HepG2 (cell line): ENCODE data around the gene HOXD4. TPM values are rescaled to one million over a fixed set of nuclear protein-coding genes. Genes with fewer than 3 reads are reported as not detected.

Experiments
- DDIT3 ChIP-seq: sonication (generic); formaldehyde crosslinking; IDR thresholded peaks from 2 replicates; pipeline ENCODE4 v1.4.0; 2020; ENCODE audit warnings: mild to moderate bottlenecking, missing genetic modification reagents
- DNMT1 ChIP-seq: sonication (generic); formaldehyde crosslinking; IDR thresholded peaks from 2 replicates; pipeline ENCODE4 v1.5.1; 2020; ENCODE audit warnings: mild to moderate bottlenecking, missing genetic modification reagents
- DPF2 ChIP-seq: sonication (generic); formaldehyde crosslinking; IDR thresholded peaks from 2 replicates; pipeline ENCODE4 v1.4.0; 2020; ENCODE audit warnings: mild to moderate bottlenecking, low read depth, missing genetic modification reagents, borderline replicate concordance
- EHMT2 ChIP-seq: fragments of 200-600 bp; sonication (generic); IDR thresholded peaks from 2 replicates; pipeline ENCODE4 v1.7.0; 2017; ENCODE audit warnings: antibody characterized with exemption, low read depth, low read length, borderline replicate concordance
- HDAC6 ChIP-seq: fragments of 200-600 bp; sonication (generic); IDR thresholded peaks from 2 replicates; pipeline ENCODE4 v1.7.0; 2017; ENCODE audit warnings: mild to moderate bottlenecking, antibody characterized with exemption, low read length, low read depth
- HHEX ChIP-seq: IDR thresholded peaks from 2 replicates; pipeline ENCODE4 v1.6.1; 2016; ENCODE audit warnings: control low read depth
- HOXA5 ChIP-seq: sonication (generic); formaldehyde crosslinking; IDR thresholded peaks from 2 replicates; pipeline ENCODE4 v1.4.0; 2020; ENCODE audit warnings: missing genetic modification reagents
- MAFK ChIP-seq, 2 experiments: IDR thresholded peaks in 1 of 2; conservative IDR thresholded peaks in 1 of 2; 2 replicates each; pipeline ENCODE4 v1.6.1; 2011; ENCODE audit warnings: improper control_type of control experiment in 2 of 2, low read length in 2 of 2
- MLLT10 ChIP-seq: sonication (generic); formaldehyde crosslinking; IDR thresholded peaks from 2 replicates; pipeline ENCODE4 v1.4.0; 2020; ENCODE audit warnings: missing genetic modification reagents
- NFATC3 ChIP-seq: sonication (generic); formaldehyde crosslinking; IDR thresholded peaks from 2 replicates; pipeline ENCODE4 v1.5.1; 2020; ENCODE audit warnings: mild to moderate bottlenecking, missing genetic modification reagents
- PBX3 ChIP-seq: sonication (generic); formaldehyde crosslinking; IDR thresholded peaks from 2 replicates; pipeline ENCODE4 v1.8.1; 2023; ENCODE audit warnings: missing genetic modification reagents, inconsistent platforms, borderline replicate concordance
- SAFB2 ChIP-seq: sonication (generic); formaldehyde crosslinking; IDR thresholded peaks from 2 replicates; pipeline ENCODE4 v1.5.1; 2020; ENCODE audit warnings: missing genetic modification reagents, low read depth, mild to moderate bottlenecking, borderline replicate concordance
- SCMH1 ChIP-seq: sonication (generic); formaldehyde crosslinking; IDR thresholded peaks from 2 replicates; pipeline ENCODE4 v1.9.0; 2021; ENCODE audit warnings: missing genetic modification reagents, mild to moderate bottlenecking, borderline replicate concordance
- SIN3B ChIP-seq: fragments of 150-350 bp; IDR thresholded peaks from 2 replicates; pipeline ENCODE4 v1.6.1; 2014; ENCODE audit warnings: low read length
- SOX5 ChIP-seq: IDR thresholded peaks from 2 replicates; pipeline ENCODE4 v1.6.1; 2016; ENCODE audit warnings: borderline replicate concordance
- ZBTB14 ChIP-seq: sonication (generic); formaldehyde crosslinking; IDR thresholded peaks from 2 replicates; pipeline ENCODE4 v1.4.0; 2020; ENCODE audit warnings: missing genetic modification reagents
- ZNF124 ChIP-seq: sonication (generic); formaldehyde crosslinking; IDR thresholded peaks from 2 replicates; pipeline ENCODE4 v1.4.0; 2020; ENCODE audit warnings: missing genetic modification reagents
- ZNF367 ChIP-seq: sonication (generic); formaldehyde crosslinking; IDR thresholded peaks from 2 replicates; pipeline ENCODE4 v1.4.0; 2020; ENCODE audit warnings: missing genetic modification reagents, borderline replicate concordance
- ZNF556 ChIP-seq: sonication (generic); formaldehyde crosslinking; IDR thresholded peaks from 2 replicates; pipeline ENCODE4 v1.4.0; 2020; ENCODE audit warnings: mild to moderate bottlenecking, missing genetic modification reagents, borderline replicate concordance
- polyA plus RNA-seq, 8 experiments: library from polyadenylated mRNA; depleted of rRNA in 3 of 8; stranded (reverse) in 7 of 8; unstranded in 1 of 8; fragments of >200 nt; fragmentation: Illumina TruSeq in 4 of 8; extraction: Trizol in 4 of 8; gene quantifications; 2 replicates each; pipeline versions ENCODE4 v1.2.1 to v1.2.3, GENCODE V29; 2011 to 2016; ENCODE audit warnings: low read depth in 4 of 8, missing spikeins in 1 of 8, mixed read lengths in 1 of 8; ENCODE audit not compliant: insufficient read depth in 1 of 8
- total RNA-seq, 5 experiments: library from RNA; depleted of rRNA; stranded (reverse); fragments of >200 nt; fragmentation: Illumina TruSeq; extraction: Trizol; gene quantifications; 2 replicates each; pipeline ENCODE4 v1.2.3, GENCODE V29; 2016; ENCODE audit warnings: low read depth in 1 of 5
- TF ChIP-seq, protein P1 (sequence below): sonication (generic); formaldehyde crosslinking; IDR thresholded peaks from 2 replicates; pipeline ENCODE4 v1.4.0; 2020; ENCODE audit warnings: missing genetic modification reagents
- TF ChIP-seq, protein P2 (sequence below): sonication (generic); formaldehyde crosslinking; IDR thresholded peaks from 2 replicates; pipeline ENCODE4 v1.8.0; 2022; ENCODE audit warnings: missing genetic modification reagents, low read depth, mild to moderate bottlenecking, borderline replicate concordance
- TF ChIP-seq, protein P3 (sequence below): IDR thresholded peaks from 2 replicates; pipeline ENCODE4 v1.6.1; 2016; ENCODE audit warnings: low read depth, control low read depth

The HOXD4 gene
- total and polyA plus RNA-seq, 2 of the 13 experiments (the other 11 are each of a cell fraction or from before 2014, with no cell fraction given), result not detected

GRCh38 chr2:176140513-176141317 is 10.6 kb upstream of the HOXD4 start (continued):
- TF ChIP-seq, protein P1, sequence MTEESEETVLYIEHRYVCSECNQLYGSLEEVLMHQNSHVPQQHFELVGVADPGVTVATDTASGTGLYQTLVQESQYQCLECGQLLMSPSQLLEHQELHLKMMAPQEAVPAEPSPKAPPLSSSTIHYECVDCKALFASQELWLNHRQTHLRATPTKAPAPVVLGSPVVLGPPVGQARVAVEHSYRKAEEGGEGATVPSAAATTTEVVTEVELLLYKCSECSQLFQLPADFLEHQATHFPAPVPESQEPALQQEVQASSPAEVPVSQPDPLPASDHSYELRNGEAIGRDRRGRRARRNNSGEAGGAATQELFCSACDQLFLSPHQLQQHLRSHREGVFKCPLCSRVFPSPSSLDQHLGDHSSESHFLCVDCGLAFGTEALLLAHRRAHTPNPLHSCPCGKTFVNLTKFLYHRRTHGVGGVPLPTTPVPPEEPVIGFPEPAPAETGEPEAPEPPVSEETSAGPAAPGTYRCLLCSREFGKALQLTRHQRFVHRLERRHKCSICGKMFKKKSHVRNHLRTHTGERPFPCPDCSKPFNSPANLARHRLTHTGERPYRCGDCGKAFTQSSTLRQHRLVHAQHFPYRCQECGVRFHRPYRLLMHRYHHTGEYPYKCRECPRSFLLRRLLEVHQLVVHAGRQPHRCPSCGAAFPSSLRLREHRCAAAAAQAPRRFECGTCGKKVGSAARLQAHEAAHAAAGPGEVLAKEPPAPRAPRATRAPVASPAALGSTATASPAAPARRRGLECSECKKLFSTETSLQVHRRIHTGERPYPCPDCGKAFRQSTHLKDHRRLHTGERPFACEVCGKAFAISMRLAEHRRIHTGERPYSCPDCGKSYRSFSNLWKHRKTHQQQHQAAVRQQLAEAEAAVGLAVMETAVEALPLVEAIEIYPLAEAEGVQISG, result peak; percentile 70
- TF ChIP-seq DDIT3 (CRISPR knock-in tag) (no peak), ZNF124 (CRISPR knock-in tag) (no peak; the same call in 1 of the 2 replicates), DNMT1 (CRISPR knock-in tag) (peak; percentile 90), PBX3 (no peak), ZNF556 (CRISPR knock-in tag) (peak; percentile 83), MAFK (conservative IDR thresholded peaks at IDR 0.05 in 1 of 2, IDR thresholded peaks at IDR 0.05 in 1 of 2; ENCODE audit: low read length in 2 of 2) (no peak), HDAC6 (no peak), ZNF367 (CRISPR knock-in tag) (no peak), HOXA5 (CRISPR knock-in tag) (no peak; the same call in 1 of the 2 replicates), SIN3B (no peak), SCMH1 (CRISPR knock-in tag) (no peak), DPF2 (CRISPR knock-in tag) (no peak), SAFB2 (CRISPR knock-in tag) (0 out of 2 replicates have a peak, but pooled peaks have one; percentile 32), EHMT2 (no peak), HHEX (CRISPR knock-in tag) (no peak), SOX5 (CRISPR knock-in tag) (peak; percentile 20; the same call in 1 of the 2 replicates), MLLT10 (CRISPR knock-in tag) (no peak), ZBTB14 (CRISPR knock-in tag) (no peak), NFATC3 (CRISPR knock-in tag) (peak; percentile 76; the same call in 1 of the 2 replicates)
- TF ChIP-seq, protein P2, sequence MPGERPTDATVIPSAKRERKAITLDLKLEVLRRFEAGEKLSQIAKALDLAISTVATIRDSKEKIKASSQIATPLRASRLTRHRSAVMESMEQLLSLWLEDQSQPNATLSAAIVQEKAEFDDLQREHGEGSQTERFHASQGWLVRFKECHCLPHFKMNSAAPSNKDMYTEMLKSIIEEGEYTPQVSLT (CRISPR knock-in tag), result no peak; the same call in 1 of the 2 replicates
- TF ChIP-seq, protein P3, sequence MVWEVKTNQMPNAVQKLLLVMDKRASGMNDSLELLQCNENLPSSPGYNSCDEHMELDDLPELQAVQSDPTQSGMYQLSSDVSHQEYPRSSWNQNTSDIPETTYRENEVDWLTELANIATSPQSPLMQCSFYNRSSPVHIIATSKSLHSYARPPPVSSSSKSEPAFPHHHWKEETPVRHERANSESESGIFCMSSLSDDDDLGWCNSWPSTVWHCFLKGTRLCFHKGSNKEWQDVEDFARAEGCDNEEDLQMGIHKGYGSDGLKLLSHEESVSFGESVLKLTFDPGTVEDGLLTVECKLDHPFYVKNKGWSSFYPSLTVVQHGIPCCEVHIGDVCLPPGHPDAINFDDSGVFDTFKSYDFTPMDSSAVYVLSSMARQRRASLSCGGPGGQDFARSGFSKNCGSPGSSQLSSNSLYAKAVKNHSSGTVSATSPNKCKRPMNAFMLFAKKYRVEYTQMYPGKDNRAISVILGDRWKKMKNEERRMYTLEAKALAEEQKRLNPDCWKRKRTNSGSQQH (CRISPR knock-in tag), result 0 out of 2 replicates have a peak, but pooled peaks have one; percentile 44
